SK-N-SH (cell line): Measurements from ENCODE around the gene LRMDA. TPM values are rescaled to one million over a fixed set of nuclear protein-coding genes. Genes with fewer than 3 reads are reported as not detected.

Experiments used
- CTCF ChIA-PET: fragments of 300-600, 350-600 bp; formaldehyde crosslinking; extraction: SDS; loops from one replicate; lab custom pipeline; 2021; lab: Yijun Ruan, JAX
- POLR2A ChIA-PET: fragments of 350-600 bp; sonication (Branson Sonifier 250); formaldehyde crosslinking; extraction: SDS; loops from one replicate; lab custom pipeline; 2020; ENCODE audit warnings: antibody characterized with exemption, inconsistent platforms; lab: Yijun Ruan, JAX
- DNase-seq: peaks from one replicate; pipeline ENCODE4 v3.0.0; 2012
- H2AFZ ChIP-seq: fragments of 200-600 bp; sonication (generic); 2 replicates; pipeline ENCODE4 v1.8.1; 2016; ENCODE audit warnings: antibody characterized with exemption, mild to moderate bottlenecking, low read depth
- H3F3A ChIP-seq: fragments of 200-600 bp; sonication (generic); replicated peaks from 2 replicates; pipeline ENCODE3; 2016; ENCODE audit warnings: antibody characterized with exemption, mild to moderate bottlenecking; ENCODE audit not compliant: insufficient read depth
- H3K27ac ChIP-seq, 2 experiments: fragments of 200-500 bp in 1 of 2; fragments of 200-600 bp in 1 of 2; sonication (Bioruptor generic) in 1 of 2; sonication (generic), shearing (Covaris generic) in 1 of 2; 2 replicates each; pipeline versions ENCODE4 v1.5.1 to v1.6.1; 2014 to 2016; ENCODE audit warnings: low read depth in 2 of 2, inconsistent platforms in 1 of 2, low read length in 1 of 2, mild to moderate bottlenecking in 1 of 2, mixed read lengths in 1 of 2
- H3K27me3 ChIP-seq: fragments of 200-600 bp; sonication (generic), shearing (Covaris generic); 2 replicates; pipeline ENCODE4 v1.6.1; 2016; ENCODE audit warnings: mixed run types; ENCODE audit not compliant: insufficient read depth
- H3K36me3 ChIP-seq, 2 experiments: fragments of 200-500 bp in 1 of 2; fragments of 200-600 bp in 1 of 2; sonication (Bioruptor generic) in 1 of 2; sonication (generic) in 1 of 2; replicated peaks in 1 of 2; 2 replicates each; pipeline versions ENCODE3 to v1.5.1; 2014 to 2016; ENCODE audit warnings: low read length in 1 of 2, mild to moderate bottlenecking in 1 of 2; ENCODE audit not compliant: insufficient read depth in 2 of 2, control insufficient read depth in 1 of 2
- H3K4me1 ChIP-seq, 2 experiments: fragments of 200-500 bp in 1 of 2; fragments of 200-600 bp in 1 of 2; sonication (Bioruptor generic) in 1 of 2; sonication (generic), shearing (Covaris generic) in 1 of 2; 2 replicates each; pipeline versions ENCODE4 v1.5.1 to v1.6.1; 2014 to 2016; ENCODE audit warnings: low read depth in 1 of 2, low read length in 1 of 2, mixed run types in 1 of 2; ENCODE audit not compliant: insufficient read depth in 2 of 2, control insufficient read depth in 1 of 2
- H3K4me2 ChIP-seq: fragments of 200-600 bp; sonication (generic), shearing (Covaris generic); 2 replicates; pipeline ENCODE4 v1.6.1; 2017; ENCODE audit warnings: mixed run types
- H3K4me3 ChIP-seq, 2 experiments: fragments of 200-500 bp in 1 of 2; fragments of 200-600 bp in 1 of 2; sonication (Bioruptor generic) in 1 of 2; sonication (generic), shearing (Covaris generic) in 1 of 2; 2 replicates each; pipeline versions ENCODE4 v1.5.1 to v1.8.1; 2014 to 2016; ENCODE audit warnings: low read depth in 2 of 2, inconsistent platforms in 1 of 2, low read length in 1 of 2, mild to moderate bottlenecking in 1 of 2, mixed read lengths in 1 of 2, moderate library complexity in 1 of 2
- H3K79me2 ChIP-seq: fragments of 200-600 bp; sonication (generic); 2 replicates; pipeline ENCODE4 v1.8.1; 2017; ENCODE audit warnings: mild to moderate bottlenecking; ENCODE audit not compliant: insufficient read depth
- H3K9ac ChIP-seq: fragments of 200-600 bp; sonication (generic); 2 replicates; pipeline ENCODE4 v1.6.1; 2017; ENCODE audit warnings: mixed run types
- H3K9me2 ChIP-seq: fragments of 200-600 bp; sonication (generic); 2 replicates; pipeline ENCODE4 v1.6.1; 2017; ENCODE audit warnings: mixed run types
- H3K9me3 ChIP-seq: fragments of 200-600 bp; sonication (generic); 2 replicates; pipeline ENCODE4 v1.6.1; 2017; ENCODE audit warnings: mixed run types, mild to moderate bottlenecking, moderate library complexity
- H4K20me1 ChIP-seq: fragments of 200-600 bp; sonication (generic); 2 replicates; pipeline ENCODE4 v1.6.1; 2017; ENCODE audit warnings: mild to moderate bottlenecking, mixed run types; ENCODE audit not compliant: insufficient read depth
- ELF1 ChIP-seq: IDR thresholded peaks from 2 replicates; pipeline ENCODE4 v1.4.0; 2012
- EP300 ChIP-seq, 2 experiments: IDR thresholded peaks; 2 replicates each; pipeline versions ENCODE4 v1.4.0 to v1.6.1; 2012; ENCODE audit warnings: borderline replicate concordance in 1 of 2, low read depth in 1 of 2, low read length in 1 of 2
- FOSL2 ChIP-seq: IDR thresholded peaks from 2 replicates; pipeline ENCODE4 v1.4.0; 2012; ENCODE audit warnings: low read depth, mild to moderate bottlenecking, moderate library complexity, borderline replicate concordance
- FOXM1 ChIP-seq: IDR thresholded peaks from 2 replicates; pipeline ENCODE4 v1.4.0; 2012; ENCODE audit warnings: low read depth, mild to moderate bottlenecking
- NFIC ChIP-seq: IDR thresholded peaks from 2 replicates; pipeline ENCODE4 v1.4.0; 2012; ENCODE audit warnings: borderline replicate concordance
- RFX5 ChIP-seq: IDR thresholded peaks from 2 replicates; pipeline ENCODE4 v1.6.1; 2012; ENCODE audit warnings: mild to moderate bottlenecking, improper control_type of control experiment, low read length
- RXRA ChIP-seq: IDR thresholded peaks from 2 replicates; pipeline ENCODE4 v1.4.0; 2012; ENCODE audit warnings: low read depth, mild to moderate bottlenecking, borderline replicate concordance
- SMC3 ChIP-seq: IDR thresholded peaks from 2 replicates; pipeline ENCODE4 v1.6.1; 2012; ENCODE audit warnings: low read depth, low read length, improper control_type of control experiment
- TEAD4 ChIP-seq: IDR thresholded peaks from 2 replicates; pipeline ENCODE4 v1.4.0; 2012; ENCODE audit warnings: mild to moderate bottlenecking, borderline replicate concordance; ENCODE audit not compliant: insufficient read depth
- WGBS: methylation state at CpG from one replicate; pipeline ENCODE4 v1.1.6; 2017; ENCODE audit warnings: low lambda C conversion rate; 5-methylcytosine and 5-hydroxymethylcytosine counted together
- polyA plus RNA-seq, 3 experiments: library from polyadenylated mRNA; depleted of rRNA; stranded (reverse); fragments of >200 nt; gene quantifications; 2 replicates each; pipeline ENCODE4 v1.2.3, GENCODE V29; 2012
- TF ChIP-seq, protein P1 (sequence below): fragments of 150-350 bp; IDR thresholded peaks from 2 replicates; pipeline ENCODE4 v1.6.1; 2017; ENCODE audit warnings: antibody characterized with exemption, low read length, low read depth, borderline replicate concordance
- TF ChIP-seq, protein P2 (sequence below): IDR thresholded peaks from 2 replicates; pipeline ENCODE4; 2012
- TF ChIP-seq, protein P3 (sequence below): fragments of 150-350 bp; IDR thresholded peaks from 2 replicates; pipeline ENCODE4 v1.6.1; 2016; ENCODE audit warnings: mild to moderate bottlenecking, low read depth, low read length
- TF ChIP-seq, protein P4 (sequence below): fragments of 200-600 bp; sonication (generic); IDR thresholded peaks from 2 replicates; pipeline ENCODE4 v1.6.1; 2017; ENCODE audit warnings: antibody characterized with exemption, mild to moderate bottlenecking, moderate library complexity
- TF ChIP-seq, protein P5 (sequence below): IDR thresholded peaks from 2 replicates; pipeline ENCODE4 v1.4.0; 2012; ENCODE audit warnings: low read depth, borderline replicate concordance

Gene LRMDA
- polyA plus RNA-seq, 1 of the 3 experiments (the other 2 are of a cell fraction): 0.95 TPM

DNA sequence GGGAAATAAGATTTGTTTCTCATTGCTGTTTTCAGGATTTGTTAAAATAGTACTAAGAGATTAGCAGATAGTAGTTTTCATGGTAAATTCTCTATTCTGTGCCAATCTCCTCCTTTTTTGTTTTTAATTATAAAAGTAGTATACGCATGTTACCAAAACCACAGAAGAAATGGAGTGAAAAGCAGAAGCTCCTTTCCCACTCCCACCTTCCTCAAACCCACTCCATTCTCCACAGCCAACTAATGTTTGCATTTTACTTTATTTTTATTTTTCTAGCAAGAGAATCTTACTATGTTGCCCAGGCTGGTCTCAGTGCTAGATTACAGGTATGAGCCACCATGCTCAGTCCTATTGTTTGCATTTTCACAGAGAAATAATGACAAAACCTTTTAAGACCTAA is 4.5 kb upstream of the LRMDA start:
- DNase-seq: no peak
- Histone ChIP-seq H3K27me3 (no peaks in the 10 kb centered on the region), H2AFZ (no peak overlapping the region), H3K27ac (no peak overlapping the region), H3F3A (no peaks in the 10 kb centered on the region), H3K4me3 (no peak overlapping the region), H4K20me1 (no peaks in the 10 kb centered on the region), H3K4me1 (peaks cover 0 to 8% of the 10 kb centered on the region in 2 experiments; a peak in 1 of 4 replicates), H3K9me2 (no peaks in the 10 kb centered on the region), H3K79me2 (no peaks in the 10 kb centered on the region), H3K9ac (no peak overlapping the region), H3K36me3 (no peaks in the 10 kb centered on the region), H3K4me2 (no peak overlapping the region), H3K9me3 (no peaks in the 10 kb centered on the region)
- ChIA-PET CTCF (no interaction called here), POLR2A (no interaction called here)
- TF ChIP-seq, protein P1, sequence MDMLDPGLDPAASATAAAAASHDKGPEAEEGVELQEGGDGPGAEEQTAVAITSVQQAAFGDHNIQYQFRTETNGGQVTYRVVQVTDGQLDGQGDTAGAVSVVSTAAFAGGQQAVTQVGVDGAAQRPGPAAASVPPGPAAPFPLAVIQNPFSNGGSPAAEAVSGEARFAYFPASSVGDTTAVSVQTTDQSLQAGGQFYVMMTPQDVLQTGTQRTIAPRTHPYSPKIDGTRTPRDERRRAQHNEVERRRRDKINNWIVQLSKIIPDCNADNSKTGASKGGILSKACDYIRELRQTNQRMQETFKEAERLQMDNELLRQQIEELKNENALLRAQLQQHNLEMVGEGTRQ: no peak
- no peak for TF ChIP-seq RFX5
- no peak for TF ChIP-seq ELF1
- TF ChIP-seq, protein P2, sequence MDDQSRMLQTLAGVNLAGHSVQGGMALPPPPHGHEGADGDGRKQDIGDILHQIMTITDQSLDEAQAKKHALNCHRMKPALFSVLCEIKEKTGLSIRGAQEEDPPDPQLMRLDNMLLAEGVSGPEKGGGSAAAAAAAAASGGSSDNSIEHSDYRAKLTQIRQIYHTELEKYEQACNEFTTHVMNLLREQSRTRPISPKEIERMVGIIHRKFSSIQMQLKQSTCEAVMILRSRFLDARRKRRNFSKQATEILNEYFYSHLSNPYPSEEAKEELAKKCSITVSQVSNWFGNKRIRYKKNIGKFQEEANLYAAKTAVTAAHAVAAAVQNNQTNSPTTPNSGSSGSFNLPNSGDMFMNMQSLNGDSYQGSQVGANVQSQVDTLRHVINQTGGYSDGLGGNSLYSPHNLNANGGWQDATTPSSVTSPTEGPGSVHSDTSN: no peak
- no peak for TF ChIP-seq EP300 (IDR thresholded peaks at IDR 0.05; ENCODE audit: borderline replicate concordance in 1 of 2, low read depth in 1 of 2, low read length in 1 of 2)
- TF ChIP-seq FOSL2: no peak
- TF ChIP-seq, protein P3, sequence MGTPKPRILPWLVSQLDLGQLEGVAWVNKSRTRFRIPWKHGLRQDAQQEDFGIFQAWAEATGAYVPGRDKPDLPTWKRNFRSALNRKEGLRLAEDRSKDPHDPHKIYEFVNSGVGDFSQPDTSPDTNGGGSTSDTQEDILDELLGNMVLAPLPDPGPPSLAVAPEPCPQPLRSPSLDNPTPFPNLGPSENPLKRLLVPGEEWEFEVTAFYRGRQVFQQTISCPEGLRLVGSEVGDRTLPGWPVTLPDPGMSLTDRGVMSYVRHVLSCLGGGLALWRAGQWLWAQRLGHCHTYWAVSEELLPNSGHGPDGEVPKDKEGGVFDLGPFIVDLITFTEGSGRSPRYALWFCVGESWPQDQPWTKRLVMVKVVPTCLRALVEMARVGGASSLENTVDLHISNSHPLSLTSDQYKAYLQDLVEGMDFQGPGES: no peak
- no peak for TF ChIP-seq NFIC
- TF ChIP-seq, protein P4, sequence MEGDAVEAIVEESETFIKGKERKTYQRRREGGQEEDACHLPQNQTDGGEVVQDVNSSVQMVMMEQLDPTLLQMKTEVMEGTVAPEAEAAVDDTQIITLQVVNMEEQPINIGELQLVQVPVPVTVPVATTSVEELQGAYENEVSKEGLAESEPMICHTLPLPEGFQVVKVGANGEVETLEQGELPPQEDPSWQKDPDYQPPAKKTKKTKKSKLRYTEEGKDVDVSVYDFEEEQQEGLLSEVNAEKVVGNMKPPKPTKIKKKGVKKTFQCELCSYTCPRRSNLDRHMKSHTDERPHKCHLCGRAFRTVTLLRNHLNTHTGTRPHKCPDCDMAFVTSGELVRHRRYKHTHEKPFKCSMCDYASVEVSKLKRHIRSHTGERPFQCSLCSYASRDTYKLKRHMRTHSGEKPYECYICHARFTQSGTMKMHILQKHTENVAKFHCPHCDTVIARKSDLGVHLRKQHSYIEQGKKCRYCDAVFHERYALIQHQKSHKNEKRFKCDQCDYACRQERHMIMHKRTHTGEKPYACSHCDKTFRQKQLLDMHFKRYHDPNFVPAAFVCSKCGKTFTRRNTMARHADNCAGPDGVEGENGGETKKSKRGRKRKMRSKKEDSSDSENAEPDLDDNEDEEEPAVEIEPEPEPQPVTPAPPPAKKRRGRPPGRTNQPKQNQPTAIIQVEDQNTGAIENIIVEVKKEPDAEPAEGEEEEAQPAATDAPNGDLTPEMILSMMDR: no peak
- TF ChIP-seq SMC3: no peak
- no peak for TF ChIP-seq FOXM1
- TF ChIP-seq RXRA: no peak
- TF ChIP-seq, protein P5, sequence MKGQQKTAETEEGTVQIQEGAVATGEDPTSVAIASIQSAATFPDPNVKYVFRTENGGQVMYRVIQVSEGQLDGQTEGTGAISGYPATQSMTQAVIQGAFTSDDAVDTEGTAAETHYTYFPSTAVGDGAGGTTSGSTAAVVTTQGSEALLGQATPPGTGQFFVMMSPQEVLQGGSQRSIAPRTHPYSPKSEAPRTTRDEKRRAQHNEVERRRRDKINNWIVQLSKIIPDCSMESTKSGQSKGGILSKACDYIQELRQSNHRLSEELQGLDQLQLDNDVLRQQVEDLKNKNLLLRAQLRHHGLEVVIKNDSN: no peak
- TF ChIP-seq TEAD4: no peak
- WGBS: 95% methylated on average over 1 of the region's 1 CpG
